GM18951 (cell line): ENCODE measurements around the gene MORN4.
"Not testable (repeated sequence)": the region's sequence is repeated elsewhere in the genome, so short reads cannot be mapped to it uniquely, and the experiment has no call there.

ENCODE experiments used
- POLR2A ChIP-seq: IDR thresholded peaks from 4 replicates; pipeline ENCODE4 v1.6.1; 2011; ENCODE audit warnings: mild to moderate bottlenecking; ENCODE audit not compliant: insufficient read length, insufficient read depth; ENCODE audit errors: extremely low read depth
- in situ Hi-C: fragments of 300-500 bp; cut with MboI; formaldehyde crosslinking; loops from one replicate; pipeline ENCODE4 v1.12.0; 2022; ENCODE audit warnings: low sequenced_read_pairs, mixed read lengths, inconsistent platforms; ENCODE audit not compliant: unreplicated experiment

MORN4 gene

DNA sequence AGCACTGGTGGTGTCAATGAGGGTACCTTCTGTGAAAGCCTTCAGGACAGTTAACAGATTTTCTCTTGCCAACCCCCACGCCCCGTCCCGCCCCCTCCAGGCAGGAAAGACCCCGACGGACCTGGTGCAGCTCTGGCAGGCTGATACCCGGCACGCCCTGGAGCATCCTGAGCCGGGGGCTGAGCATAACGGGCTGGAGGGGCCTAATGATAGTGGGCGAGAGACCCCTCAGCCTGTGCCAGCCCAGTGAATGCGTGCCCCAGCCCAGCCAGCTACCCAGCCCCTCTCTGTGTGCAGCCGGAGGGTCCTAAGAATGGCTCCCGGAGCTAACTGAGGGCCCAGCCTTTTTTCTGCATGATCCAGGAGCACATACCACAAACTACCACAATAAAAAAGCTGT, 49.8 kb downstream of the MORN4 start:
- in situ Hi-C loops: no loop called here

DNA sequence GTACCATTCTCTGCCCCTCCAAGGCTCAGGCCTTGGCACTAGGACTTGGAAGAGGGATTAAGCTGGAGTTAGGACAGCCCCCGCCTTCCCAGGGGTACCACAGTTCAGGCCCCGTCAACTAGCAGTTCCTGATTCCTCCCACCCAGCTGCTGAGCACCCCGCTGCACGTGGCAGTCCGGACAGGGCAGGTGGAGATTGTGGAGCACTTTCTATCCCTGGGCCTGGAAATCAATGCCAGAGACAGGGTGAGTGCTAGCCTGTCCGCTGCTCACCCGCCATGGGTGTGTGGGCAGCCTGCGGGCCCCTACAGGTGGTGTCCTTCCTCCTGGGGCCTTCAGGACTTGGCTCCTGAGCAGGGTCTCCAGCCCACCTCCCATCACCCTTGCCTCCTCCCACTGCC, 51.1 kb downstream of the MORN4 start:
- TF ChIP-seq POLR2A: no peak
- in situ Hi-C loops: no loop called here

More for the DNA sequence above, 49.8 kb downstream of the MORN4 start:
- no peak for TF ChIP-seq POLR2A

DNA sequence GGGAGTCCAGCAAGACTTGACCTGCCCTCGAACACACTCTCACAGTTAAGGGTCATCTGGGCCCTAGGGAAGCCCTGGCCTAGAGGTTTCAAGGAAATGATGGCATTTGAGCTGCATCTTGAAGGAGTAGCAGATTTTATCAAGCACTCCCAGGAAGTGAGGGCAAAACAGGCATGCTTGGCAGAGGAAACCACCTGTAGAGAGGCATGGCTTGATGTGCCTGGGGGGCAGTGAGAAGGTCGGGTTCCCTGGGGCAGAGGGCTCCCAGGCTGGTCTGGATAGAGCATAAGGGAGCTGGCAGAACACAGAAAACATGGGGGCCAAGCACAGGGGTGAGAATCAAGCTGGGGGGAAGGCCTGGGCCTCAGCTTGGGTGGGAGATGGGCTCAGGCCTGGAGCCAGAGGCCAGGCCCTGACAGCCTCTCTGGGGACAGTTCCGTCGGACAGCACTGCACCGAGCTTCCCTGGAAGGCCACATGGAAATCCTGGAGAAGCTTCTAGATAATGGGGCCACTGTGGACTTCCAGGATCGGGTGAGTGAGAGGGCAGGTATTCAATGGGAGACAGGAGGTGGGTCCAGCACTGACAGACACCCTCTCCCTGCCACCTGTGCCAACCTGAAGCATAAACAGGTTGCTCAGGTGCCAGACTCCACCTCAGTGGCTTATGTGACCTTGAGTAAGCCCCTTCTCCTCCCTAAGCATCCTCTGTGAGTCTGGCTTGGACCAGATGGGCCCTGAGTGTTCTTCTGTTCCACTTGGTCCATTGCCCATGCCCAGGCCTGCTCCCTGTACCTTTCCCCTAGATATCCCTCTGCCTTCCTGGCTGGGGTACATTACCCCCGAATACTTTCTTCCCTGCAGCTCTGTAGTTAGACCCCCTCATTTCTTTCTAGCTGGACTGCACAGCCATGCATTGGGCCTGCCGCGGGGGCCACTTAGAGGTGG, 52.6 kb downstream of the MORN4 start:
- no peak for TF ChIP-seq POLR2A
- in situ Hi-C loops: no loop called here

DNA sequence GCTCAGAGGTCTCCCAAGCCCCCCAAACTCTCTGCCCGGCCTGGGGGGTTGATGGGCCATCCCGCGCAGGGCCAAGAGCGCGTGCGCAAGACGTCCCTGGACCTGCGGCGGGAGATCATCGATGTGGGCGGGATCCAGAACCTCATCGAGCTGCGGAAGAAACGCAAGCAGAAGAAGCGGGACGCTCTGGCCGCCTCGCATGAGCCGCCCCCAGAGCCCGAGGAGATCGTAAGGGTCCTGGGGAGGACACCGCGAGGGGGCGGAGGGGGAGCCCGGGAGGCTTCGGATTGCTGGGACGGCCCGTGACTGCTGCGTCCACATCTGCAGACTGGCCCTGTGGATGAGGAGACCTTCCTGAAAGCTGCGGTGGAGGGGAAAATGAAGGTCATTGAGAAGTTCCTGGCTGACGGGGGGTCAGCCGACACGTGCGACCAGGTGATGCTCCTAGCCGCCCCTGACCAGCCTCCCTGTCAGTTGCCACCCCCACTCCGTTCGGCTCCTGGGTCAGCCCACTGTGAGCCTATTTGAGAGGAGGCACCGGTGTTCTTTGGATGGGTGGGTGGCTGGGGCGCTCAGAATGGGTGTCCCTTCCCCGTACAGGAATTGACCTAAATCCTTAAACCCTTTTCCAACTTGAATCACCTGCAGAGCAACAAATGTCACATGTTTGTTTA, 55.0 kb downstream of the MORN4 start:
- TF ChIP-seq POLR2A: no peak
- in situ Hi-C loops: no loop called here

DNA sequence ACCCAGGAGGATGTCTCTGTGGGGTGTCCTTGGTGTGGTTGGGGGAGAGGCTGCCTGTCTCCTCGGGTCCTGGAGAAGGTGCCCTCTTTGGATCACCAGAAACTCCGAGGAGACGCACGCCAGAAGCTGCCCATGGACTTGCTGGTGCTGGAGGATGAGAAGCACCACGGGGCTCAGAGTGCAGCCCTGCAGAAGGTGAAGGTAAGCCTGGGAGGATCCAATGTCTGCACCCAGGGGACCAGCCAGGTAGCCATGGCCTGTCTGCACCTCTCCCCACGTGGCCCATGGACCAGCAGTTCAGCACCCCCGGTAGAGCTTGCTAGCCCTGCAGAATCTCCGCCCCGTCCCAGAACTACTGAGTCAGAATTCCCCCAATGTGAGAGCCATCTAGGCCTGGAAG, 55.6 kb downstream of the MORN4 start:
- in situ Hi-C loops: no loop called here
- TF ChIP-seq POLR2A: no peak

DNA sequence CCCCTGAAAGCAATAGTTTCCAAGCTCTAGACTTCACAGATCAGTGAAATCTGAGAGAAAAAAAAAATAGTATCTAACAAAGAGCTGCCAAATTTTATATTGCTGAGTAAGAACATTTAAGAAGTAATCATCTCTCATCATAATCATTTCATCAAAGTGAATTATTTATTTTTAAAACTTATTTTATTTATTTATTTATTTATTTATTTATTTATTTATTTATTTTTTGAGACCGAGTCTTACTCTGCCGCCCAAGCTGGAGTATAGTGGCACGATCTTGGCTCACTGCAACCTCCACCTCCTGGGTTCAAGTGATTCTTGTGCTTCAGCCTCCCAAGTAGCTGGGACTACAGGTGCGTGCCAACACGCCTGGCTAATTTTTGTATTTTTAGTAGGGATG, 56.8 kb downstream of the MORN4 start:
- in situ Hi-C loops: not testable (repeated sequence)

DNA sequence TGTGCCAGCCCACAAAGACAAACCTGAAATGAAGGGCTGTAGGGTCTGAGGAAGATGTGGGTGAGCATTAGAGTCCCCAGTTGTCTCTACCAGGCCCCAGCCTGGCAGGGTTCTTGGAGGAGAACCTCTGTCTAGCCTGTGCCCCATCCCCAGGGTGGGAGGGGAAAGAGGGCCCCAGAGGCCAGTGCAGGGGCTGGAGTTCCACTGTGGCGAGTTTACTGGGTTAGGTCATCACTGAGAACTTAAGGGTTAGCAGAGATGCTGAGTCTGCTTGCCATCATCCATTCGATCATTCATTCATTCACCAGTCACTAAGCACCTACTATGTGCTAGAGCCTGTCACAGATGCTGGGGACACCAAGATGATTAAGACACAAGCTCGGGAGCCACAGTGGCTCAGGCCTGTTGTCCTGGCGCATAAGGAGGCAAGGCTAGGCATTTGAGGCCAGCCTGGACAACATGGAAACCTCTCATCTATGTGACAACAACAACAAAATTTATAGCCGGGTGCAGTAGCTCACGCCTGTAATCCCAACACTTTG, 58.1 kb downstream of the MORN4 start:
- no peak for TF ChIP-seq POLR2A
- in situ Hi-C loops: no loop called here

DNA sequence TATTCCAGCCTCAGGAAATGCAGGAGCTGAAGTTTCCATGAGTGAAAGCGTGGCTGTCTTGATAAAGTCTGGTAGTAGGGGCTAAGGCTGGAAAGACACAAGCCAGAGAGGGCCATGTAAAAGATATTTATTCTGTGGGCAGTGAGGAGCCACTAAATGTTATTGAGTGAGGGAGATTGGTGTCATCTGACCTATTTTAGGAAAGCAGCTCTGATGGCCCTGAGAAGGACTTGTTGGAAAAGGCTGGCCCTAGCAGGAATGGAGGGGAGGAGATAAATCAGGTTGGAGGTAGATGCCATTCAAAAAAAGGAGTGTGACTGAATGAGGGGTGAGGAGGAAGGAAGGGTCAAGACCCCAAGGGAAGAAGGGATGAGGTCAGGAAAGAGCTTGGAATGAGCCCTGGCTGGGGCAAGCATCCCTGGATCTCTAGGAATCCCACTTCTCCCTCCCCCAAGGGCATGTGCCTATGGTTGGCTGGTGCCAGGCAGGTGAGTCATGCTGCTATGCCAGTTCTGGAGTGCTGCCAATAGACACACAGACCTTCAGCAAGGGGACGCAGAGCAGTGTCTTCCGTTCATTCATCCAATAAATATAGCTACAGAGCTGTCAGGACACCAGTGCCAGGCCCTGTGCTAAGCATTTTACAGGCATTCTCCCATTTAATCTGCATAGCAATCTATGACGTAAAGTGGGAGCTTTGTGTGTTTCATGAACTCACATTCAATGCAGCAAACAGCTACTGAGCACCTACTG, 58.8 kb downstream of the MORN4 start:
- TF ChIP-seq POLR2A: no peak

DNA sequence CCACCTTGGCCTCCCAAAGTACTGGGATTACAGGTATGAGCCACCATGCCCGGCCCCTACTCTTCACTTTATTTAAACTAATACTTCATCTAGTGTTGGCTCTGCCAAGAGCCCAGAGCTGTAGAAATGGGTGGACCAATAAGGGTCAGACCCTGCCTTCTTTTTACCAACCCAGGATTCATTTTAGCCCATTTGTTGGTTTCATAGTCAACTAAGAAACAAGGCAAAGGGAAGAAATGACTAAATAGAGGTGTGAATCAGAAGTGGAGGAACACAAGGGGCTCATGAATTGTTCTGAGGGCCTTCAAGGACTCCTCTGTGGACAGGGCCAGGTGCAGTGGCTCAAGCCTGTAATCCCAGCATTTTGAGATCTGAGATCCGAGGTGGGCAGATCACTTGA, 59.6 kb downstream of the MORN4 start:
- in situ Hi-C loops: no loop called here
- TF ChIP-seq POLR2A: no peak

More for the DNA sequence above, 58.8 kb downstream of the MORN4 start:
- in situ Hi-C loops: no loop called here

DNA sequence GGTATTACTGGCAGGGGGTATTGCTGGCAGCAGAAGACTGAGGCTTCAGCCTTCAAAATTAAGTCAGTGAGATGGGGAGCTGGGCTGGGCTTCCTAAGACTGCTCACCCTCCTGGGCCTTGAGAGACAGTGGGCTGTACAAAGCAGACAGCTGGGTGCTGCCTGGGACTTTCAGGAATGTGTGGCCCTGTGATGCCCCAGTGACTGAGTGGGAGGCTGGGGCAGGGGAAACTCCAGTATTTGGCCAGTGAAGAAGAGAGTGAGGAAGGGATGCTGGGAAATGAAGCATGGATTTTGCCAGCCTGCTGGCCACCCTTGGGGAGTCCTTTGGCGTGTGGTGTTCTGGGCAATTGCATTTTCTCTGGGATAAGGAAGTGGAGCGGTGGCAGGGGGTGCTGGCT, 60.3 kb downstream of the MORN4 start:
- no peak for TF ChIP-seq POLR2A
- in situ Hi-C loops: no loop called here

DNA sequence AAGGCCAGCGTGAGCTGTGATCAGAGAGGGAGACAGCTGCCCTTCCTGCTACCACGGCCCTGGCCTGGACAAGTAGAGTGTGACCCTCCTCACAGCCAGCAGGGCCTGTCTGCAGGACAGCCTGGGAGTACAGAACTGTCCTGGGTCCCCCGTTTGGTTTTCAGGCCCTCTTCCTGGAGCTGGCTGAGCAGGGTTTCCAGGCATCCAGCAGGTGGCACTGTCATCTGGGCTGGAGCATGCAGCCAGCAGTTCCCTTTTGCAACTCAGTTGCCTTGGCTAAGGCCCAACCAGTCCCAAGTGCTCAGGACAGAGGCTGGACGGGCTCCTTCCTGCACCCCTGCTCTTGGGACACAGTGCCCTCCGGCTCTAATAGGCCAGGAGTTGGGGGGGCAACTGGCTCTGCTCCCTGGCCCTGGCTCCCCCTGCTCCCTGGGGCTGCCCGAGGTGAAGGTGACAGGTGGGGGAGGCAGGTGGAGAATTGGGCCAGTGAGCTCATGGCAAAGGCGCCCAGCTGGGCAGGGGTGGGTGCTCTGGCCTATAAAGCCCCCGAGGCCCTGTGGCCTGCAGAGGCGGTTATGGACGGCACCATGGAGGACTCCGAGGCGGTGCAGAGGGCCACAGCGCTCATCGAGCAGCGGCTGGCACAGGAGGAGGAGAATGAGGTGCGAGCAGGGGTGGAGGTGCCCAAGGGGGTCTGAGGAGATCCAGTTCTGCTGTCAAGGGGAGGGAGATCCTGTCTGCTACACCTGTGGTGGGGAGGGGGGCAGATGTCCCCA, 60.9 kb downstream of the MORN4 start, which contains the start of gene ANKRD2:
ANKRD2 (plus strand) TSS at position 566 of the 776 bp plus-strand sequence; CDS start at position 576, 10 bp downstream.
- in situ Hi-C loops: no loop called here
- TF ChIP-seq POLR2A: no peak

DNA sequence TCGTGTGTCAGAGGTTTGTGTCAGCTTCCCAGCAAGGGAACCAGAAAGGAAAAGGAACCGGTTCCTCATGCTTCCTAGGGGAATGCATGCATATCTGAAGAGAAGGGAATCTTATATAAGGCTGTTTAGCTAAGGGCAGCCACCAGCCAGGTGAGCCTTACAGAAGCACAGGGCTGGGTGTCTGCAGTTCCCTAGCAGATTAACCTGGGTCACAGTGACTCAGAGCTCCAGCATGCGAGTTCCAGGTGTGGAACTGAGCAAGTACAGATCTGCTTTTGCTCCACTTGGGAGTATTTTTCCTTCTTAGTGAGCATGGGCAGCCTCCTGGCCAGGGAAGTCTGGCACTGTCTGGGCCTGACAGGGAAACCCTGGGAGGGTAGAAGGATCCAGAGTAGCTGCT, 61.7 kb downstream of the MORN4 start:
- no peak for TF ChIP-seq POLR2A
- in situ Hi-C loops: no loop called here
